Measurements from ENCODE around the gene RUNX3. TPM values are rescaled to one million over a fixed set of nuclear protein-coding genes. Genes with fewer than 3 reads are reported as not detected.

RUNX3 gene
- total and polyA plus RNA-seq, 2 of the 8 experiments (the other 6 are each of a cell fraction or from before 2014, with no cell fraction given), result 0.62 to 0.82 TPM

DNA sequence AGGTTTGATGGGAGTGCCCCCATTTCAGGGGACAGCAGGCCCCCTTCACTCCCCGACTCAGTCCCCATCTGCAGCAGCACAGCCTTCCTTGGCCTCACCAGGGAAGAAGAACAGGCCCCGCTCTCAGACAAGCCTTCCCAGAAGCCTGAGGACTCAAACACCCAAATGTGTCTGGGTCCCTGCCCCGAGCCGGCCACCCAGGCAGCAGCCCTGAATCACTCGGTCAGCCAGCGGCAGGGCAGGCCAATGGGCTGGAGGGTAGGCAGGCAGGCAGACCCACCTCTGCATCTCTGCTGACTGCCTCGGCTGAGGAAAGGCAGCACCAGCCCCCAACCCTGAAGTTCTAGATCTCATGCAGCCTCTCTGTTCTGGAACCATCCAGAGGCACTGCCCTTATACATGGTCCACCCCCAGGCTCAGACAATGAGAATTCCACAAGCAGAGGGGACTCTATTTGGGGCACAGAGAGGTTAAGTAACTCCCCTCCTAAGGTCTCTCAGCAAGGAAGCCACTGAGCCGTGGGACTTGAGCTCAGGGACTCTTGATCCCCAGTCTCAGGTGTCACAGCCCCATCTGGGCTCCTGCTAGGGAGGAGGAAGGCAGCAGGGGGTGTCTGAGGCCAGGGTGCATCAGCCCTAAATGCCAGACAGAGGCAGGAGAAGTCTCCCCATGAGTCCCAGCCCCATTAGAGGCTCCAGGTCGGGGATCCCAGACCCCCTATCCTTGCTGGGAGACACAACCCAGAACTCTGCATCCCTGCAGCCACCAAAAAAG, 33.2 kb upstream of the RUNX3 start:
- H3K23ac ChIP-seq (ENCODE audit: insufficient read length), result no peak overlapping the region
- H4K5ac ChIP-seq (ENCODE audit: insufficient read length, low read depth, low read length), result no peak overlapping the region
- H3K18ac ChIP-seq (ENCODE audit: extremely low read depth, low read length), result no peak overlapping the region; the same call in 1 of the 2 replicates
- no peak overlapping the region for H2BK15ac ChIP-seq (ENCODE audit: low read length)
- 83% methylated on average over 9 of the region's 9 CpGs; no CpG with 5 or more reads in 1 of the 2 experiments for WGBS, 2 experiments (ENCODE audit: extremely low coverage in 1 of 2, insufficient coverage in 1 of 2, insufficient read length in 1 of 2, insufficient replicate concordance in 2 of 2, low coverage in 1 of 2, low lambda C conversion rate in 2 of 2, missing lambda C conversion rate in 1 of 2)
- H3K79me1 ChIP-seq (ENCODE audit: low read depth, low read length), result no peaks in the 10 kb centered on the region
- H3K36me3 ChIP-seq (ENCODE audit: control insufficient read depth in 2 of 4, insufficient read depth in 4 of 4, low read length in 3 of 4), result no peaks in the 10 kb centered on the region
- no peak overlapping the region for H4K8ac ChIP-seq (ENCODE audit: extremely low read depth, insufficient read depth, low read length)
- H3K23me2 ChIP-seq (ENCODE audit: low read depth, low read length), result no peaks in the 10 kb centered on the region
- H2AFZ ChIP-seq (ENCODE audit: low read length), result no peak overlapping the region
- no peak overlapping the region for H2AK5ac ChIP-seq (ENCODE audit: low read depth, low read length)
- no peak overlapping the region for H3K4me2 ChIP-seq (ENCODE audit: insufficient read depth in 1 of 2, low read depth in 2 of 2, low read length in 2 of 2)
- H2BK120ac ChIP-seq (replicated peaks; ENCODE audit: low read depth, low read length), result no peak overlapping the region
- H4K91ac ChIP-seq (replicated peaks; ENCODE audit: insufficient read length, low read length), result no peak overlapping the region
- H3K79me2 ChIP-seq (ENCODE audit: control insufficient read depth in 1 of 2, insufficient read depth in 2 of 2, low read length in 2 of 2), result no peaks in the 10 kb centered on the region
- H3K27ac ChIP-seq (ENCODE audit: low read depth, low read length), result no peak overlapping the region
- FAIRE-seq (no peak), DNase-seq (ENCODE audit: low read depth in 1 of 2, low spot score in 2 of 2) (no peak)
- CTCF ChIA-PET (ENCODE audit: partially characterized antibody), result interaction anchor here (0.6 to 2.9 kb wide), 13 partner anchors 8 to 137 kb away, joined by 3 to 14 read pairs (median 4); no protein-coding TSS in a partner anchor
- no peak overlapping the region for H3K4ac ChIP-seq (replicated peaks; ENCODE audit: insufficient read length, low read depth, low read length)
- no peaks in the 10 kb centered on the region for H4K20me1 ChIP-seq (replicated peaks in 1 of 2; ENCODE audit: control insufficient read depth in 1 of 2, insufficient read depth in 2 of 2, low read length in 2 of 2)
- POLR2A ChIA-PET (ENCODE audit: partially characterized antibody), result no interaction called here
- no peaks in the 10 kb centered on the region for H3K9me3 ChIP-seq (ENCODE audit: insufficient read depth in 2 of 2, low read depth in 1 of 2, low read length in 1 of 2)
- H3K4me3 ChIP-seq (ENCODE audit: extremely low read depth in 1 of 4, insufficient read depth in 2 of 4, low read depth in 3 of 4, low read length in 4 of 4), result no peak overlapping the region
- no peak overlapping the region for H2BK5ac ChIP-seq (ENCODE audit: low read depth, low read length)
- no peak overlapping the region for H3K14ac ChIP-seq (ENCODE audit: insufficient read length)
- no peak overlapping the region for H3K56ac ChIP-seq (replicated peaks; ENCODE audit: insufficient read length, low read depth, low read length)
- H2BK12ac ChIP-seq (ENCODE audit: low read depth, low read length), result no peak overlapping the region
- no peak overlapping the region for H3K9ac ChIP-seq (replicated peaks in 1 of 4; ENCODE audit: extremely low read depth in 1 of 4, low read depth in 3 of 4, low read length in 3 of 4)
- H2BK20ac ChIP-seq (ENCODE audit: low read length), result no peak overlapping the region
- H3K4me1 ChIP-seq (replicated peaks in 1 of 4; ENCODE audit: control insufficient read depth in 3 of 4, insufficient read depth in 4 of 4, low read length in 3 of 4), result no peaks in the 10 kb centered on the region
- H3K27me3 ChIP-seq (replicated peaks in 1 of 4; ENCODE audit: control insufficient read depth in 3 of 4, extremely low read depth in 1 of 4, insufficient read depth in 3 of 4, low read length in 3 of 4), result no peaks in the 10 kb centered on the region
- TF ChIP-seq, protein P1, sequence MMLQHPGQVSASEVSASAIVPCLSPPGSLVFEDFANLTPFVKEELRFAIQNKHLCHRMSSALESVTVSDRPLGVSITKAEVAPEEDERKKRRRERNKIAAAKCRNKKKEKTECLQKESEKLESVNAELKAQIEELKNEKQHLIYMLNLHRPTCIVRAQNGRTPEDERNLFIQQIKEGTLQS (IDR thresholded peaks at IDR 0.05; ENCODE audit: insufficient read depth, low read depth, low read length), result no peak

Measured in H1 (cell line).